GM10248 (cell line): Measurements from ENCODE around the gene RASSF1.
A peak's percentile ranks its signal among the peaks of the same experiment; 100 is the strongest.

ENCODE experiments used
- CTCF ChIA-PET: fragments of 300-600 bp; sonication (Branson Sonifier 250); formaldehyde crosslinking; extraction: SDS; loops from one replicate; lab custom pipeline; 2021; ENCODE audit warnings: antibody characterized with exemption; lab: Yijun Ruan, JAX
- POLR2A ChIA-PET: fragments of 350-650 bp; sonication (Branson Sonifier 250); formaldehyde crosslinking; extraction: SDS; loops from one replicate; lab custom pipeline; 2020; ENCODE audit warnings: antibody characterized with exemption; lab: Yijun Ruan, JAX
- DNase-seq: peaks from one replicate; pipeline ENCODE4 v3.0.0; 2012; ENCODE audit errors: extremely low spot score
- CTCF ChIP-seq: IDR thresholded peaks from 2 replicates; pipeline ENCODE4 v1.5.1; 2012; ENCODE audit warnings: mild to moderate bottlenecking, low read depth; ENCODE audit errors: extremely low read depth, missing control alignments, control extremely low read depth

Gene RASSF1

GRCh38 chr3:50354850-50355249 lies 14.2 kb upstream of the RASSF1 start:
- ChIA-PET CTCF (interaction anchor here (1.0 to 2.9 kb wide), 3 partner anchors 10 to 188 kb away, joined by 3 to 10 read pairs (median 3); partner anchors contain the start of genes RASSF1 and ZMYND10), POLR2A (no interaction called here)
- no peak for DNase-seq
- no peak for TF ChIP-seq CTCF

GRCh38 chr3:50354186-50354764 lies 13.6 kb upstream of the RASSF1 start:
- no peak for DNase-seq
- no peak for TF ChIP-seq CTCF
- ChIA-PET POLR2A (interaction anchor here (1.2 kb wide), 1 partner anchor 215 kb away, joined by 3 read pairs; no protein-coding TSS in a partner anchor), CTCF (interaction anchor here (1.0 to 2.9 kb wide), 8 partner anchors 9 to 214 kb away, joined by 3 to 10 read pairs (median 3); partner anchors contain the start of genes C3orf18, RASSF1 and ZMYND10)

- CTCF ChIA-PET: interaction anchor here (1.0 to 2.9 kb wide), 8 partner anchors 10 to 1037 kb away, joined by 3 to 10 read pairs (median 4); partner anchors contain the start of genes C3orf18 and RBM15B
- POLR2A ChIA-PET: interaction anchor here (1.0 to 1.2 kb wide), 2 partner anchors 16 to 215 kb away, joined by 3 to 4 read pairs; no protein-coding TSS in a partner anchor
Measured at GRCh38 chr3:50353245-50354004, 12.8 kb upstream of the RASSF1 start.

GRCh38 chr3:50352781-50353180 lies 12.1 kb upstream of the RASSF1 start:
- peak; percentile 27 for TF ChIP-seq CTCF
- no peak for DNase-seq
- POLR2A ChIA-PET: interaction anchor here (1.0 to 1.2 kb wide), 2 partner anchors 15 to 216 kb away, joined by 3 to 4 read pairs; no protein-coding TSS in a partner anchor
- CTCF ChIA-PET: interaction anchor here (1.2 to 2.9 kb wide), 6 partner anchors 9 to 1038 kb away, joined by 3 to 10 read pairs (median 4); partner anchors contain the start of gene RBM15B

More at GRCh38 chr3:50353245-50354004, 12.8 kb upstream of the RASSF1 start:
- no peak for DNase-seq
- TF ChIP-seq CTCF: no peak

GRCh38 chr3:50351323-50351697 lies 10.7 kb upstream of the RASSF1 start:
- no peak for DNase-seq
- CTCF ChIA-PET: interaction anchor here (2.1 to 8.4 kb wide), 4 partner anchors 10 to 265 kb away, joined by 4 to 70 read pairs (median 32); partner anchors contain the start of gene RASSF1
- TF ChIP-seq CTCF: no peak
- POLR2A ChIA-PET: interaction anchor here (1.7 to 3.1 kb wide), 2 partner anchors 11 to 14 kb away, joined by 7 to 24 read pairs; partner anchors contain the start of gene RASSF1

GRCh38 chr3:50350527-50351322 lies 10.1 kb upstream of the RASSF1 start, which contains the start of the genes CYB561D2 and NPRL2:
Gene CYB561D2, plus strand, starts transcription at chr3:50350862. Its CDS starts 572 bp downstream, at chr3:50351434.
Gene NPRL2, minus strand, starts transcription at chr3:50350775. Its CDS starts 123 bp downstream, at chr3:50350652.
- CTCF ChIA-PET: interaction anchor here (1.5 to 8.4 kb wide), 8 partner anchors 11 to 265 kb away, joined by 4 to 70 read pairs (median 10); partner anchors contain the start of gene RASSF1
- POLR2A ChIA-PET: interaction anchor here (0.8 to 3.1 kb wide), 4 partner anchors 9 to 23 kb away, joined by 3 to 24 read pairs (median 6); partner anchors contain the start of genes RASSF1 and TUSC2
- peak; percentile 97 for DNase-seq
- no peak for TF ChIP-seq CTCF
